Esophagus (tissue), 2 donors: ENCODE results near the gene SETDB1. TPM values are rescaled to one million over a fixed set of nuclear protein-coding genes. Genes with fewer than 3 reads are reported as not detected.
"Not testable (repeated sequence)": the region's sequence is repeated elsewhere in the genome, so short reads cannot be mapped to it uniquely, and the experiment has no call there.

Source experiments
- H3K27ac ChIP-seq, 2 donors: one replicate each; pipeline ENCODE4 v1.5.1; 2013; ENCODE audit warnings: low read depth in 2 of 2, mild to moderate bottlenecking in 2 of 2, inconsistent platforms in 1 of 2, low read length in 1 of 2, moderate library complexity in 1 of 2
- H3K27me3 ChIP-seq, 2 donors: one replicate each; pipeline ENCODE4 v1.6.1; 2013; ENCODE audit warnings: low read length in 2 of 2, control low read depth in 1 of 2, mild to moderate bottlenecking in 1 of 2; ENCODE audit not compliant: insufficient read depth in 2 of 2, control insufficient read depth in 1 of 2
- H3K36me3 ChIP-seq, 2 donors: one replicate each; pipeline ENCODE4 v1.6.1; 2013; ENCODE audit warnings: low read length in 1 of 2; ENCODE audit not compliant: control insufficient read depth in 2 of 2, insufficient read depth in 2 of 2
- H3K4me1 ChIP-seq, 2 donors: one replicate each; pipeline ENCODE4 v1.6.1; 2013; ENCODE audit warnings: low read length in 1 of 2; ENCODE audit not compliant: control insufficient read depth in 2 of 2, insufficient read depth in 2 of 2
- H3K4me3 ChIP-seq, 2 donors: one replicate each; pipeline ENCODE4 v1.5.1; 2013; ENCODE audit warnings: low read length in 2 of 2, mild to moderate bottlenecking in 2 of 2, low read depth in 1 of 2, moderate library complexity in 1 of 2
- H3K9me3 ChIP-seq, 2 donors: one replicate each; pipeline ENCODE4 v1.6.1; 2013; ENCODE audit warnings: mild to moderate bottlenecking in 2 of 2, low read depth in 1 of 2, low read length in 1 of 2, moderate library complexity in 1 of 2; ENCODE audit not compliant: control insufficient read depth in 2 of 2, insufficient read depth in 1 of 2
- WGBS, 2 donors: extraction: QIAGEN DNeasy Blood & Tissue Kit; methylation state at CpG; one replicate each; pipeline ENCODE4 v1.1.7; 2013; 5-methylcytosine and 5-hydroxymethylcytosine counted together
- polyA plus RNA-seq, 2 donors: library from polyadenylated mRNA; stranded (reverse); fragments of 200-250 nt; gene quantifications; one replicate each; pipeline ENCODE4 v1.2.3, GENCODE V29; 2013
- donor health status: healthy with polysubstance abuse.
- donor health status: Bipolar disorder and iron deficiency.

The SETDB1 gene
- polyA plus RNA-seq, 2 donors, result 14.4 to 17.8 TPM

DNA sequence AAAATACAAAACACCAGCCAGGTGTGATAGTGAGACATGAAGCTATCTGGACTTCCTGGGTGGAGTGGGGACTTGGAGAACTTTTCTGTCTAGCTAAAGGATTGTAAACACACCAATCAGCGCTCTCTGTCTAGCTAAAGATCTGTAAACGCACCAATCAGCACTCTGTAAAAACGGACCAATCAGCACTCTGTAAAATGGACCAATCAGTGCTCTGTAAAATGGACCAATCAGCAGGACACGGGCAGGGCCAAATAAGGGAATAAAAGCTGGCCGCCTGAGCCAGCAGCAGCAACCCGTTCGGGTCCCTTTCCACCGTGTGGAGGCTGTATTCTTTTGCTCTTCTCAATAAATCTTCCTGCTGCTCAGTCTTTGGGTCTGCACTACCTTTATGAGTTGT lies 26.4 kb upstream of the SETDB1 start:
- not testable (repeated sequence) for H3K27ac ChIP-seq, H3K27me3 ChIP-seq, H3K9me3 ChIP-seq, H3K4me1 ChIP-seq, H3K4me3 ChIP-seq, H3K36me3 ChIP-seq
- WGBS, 2 donors, result 90 to 97% methylated on average over 8 of the region's 8 CpGs

DNA sequence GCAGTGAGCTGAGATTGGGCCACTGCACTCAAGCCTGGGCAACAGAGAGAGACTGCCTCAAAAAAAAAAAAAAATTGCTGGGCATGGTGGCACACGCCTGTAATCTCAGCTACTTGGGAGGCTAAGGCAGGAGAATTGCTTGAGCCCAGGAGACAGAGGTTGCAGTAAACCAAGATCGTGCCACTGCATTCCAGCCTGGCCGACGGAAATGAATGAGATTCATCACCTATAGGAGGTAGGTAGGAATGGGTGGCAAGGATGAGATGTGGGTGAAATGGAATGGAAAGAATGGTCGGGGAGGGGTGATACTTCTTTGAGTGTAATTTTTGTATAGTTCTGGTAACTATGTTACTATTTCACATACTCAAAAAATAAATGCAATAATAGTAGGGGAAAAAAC lies 23.8 kb upstream of the SETDB1 start:
- no peaks in the 10 kb centered on the region for H3K4me1 ChIP-seq
- no peak overlapping the region for H3K4me3 ChIP-seq
- WGBS, 2 donors, result 91 to 95% methylated on average over 5 of the region's 5 CpGs
- no peaks in the 10 kb centered on the region for H3K36me3 ChIP-seq
- no peak overlapping the region for H3K27ac ChIP-seq
- no peaks in the 10 kb centered on the region for H3K27me3 ChIP-seq
- H3K9me3 ChIP-seq, result no peaks in the 10 kb centered on the region

DNA sequence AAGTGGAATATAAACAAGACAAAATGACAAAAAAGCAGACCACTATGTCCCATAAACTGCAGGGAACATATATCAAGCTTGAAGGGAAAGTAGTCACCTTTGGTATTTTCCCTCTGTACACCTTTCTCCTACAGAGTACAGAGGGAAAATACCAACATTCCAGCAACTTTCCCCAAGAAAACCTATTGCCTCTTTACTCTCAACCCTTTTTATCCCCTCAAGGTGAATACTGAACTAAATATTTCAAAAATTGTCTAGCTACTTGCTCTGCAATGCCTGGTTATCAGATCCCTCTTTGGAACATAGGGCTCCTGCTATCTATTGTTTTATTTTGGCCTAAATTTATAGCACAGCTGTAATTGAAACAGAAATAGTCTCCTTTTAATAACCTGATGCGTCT lies 23.4 kb upstream of the SETDB1 start:
- Histone ChIP-seq H3K9me3 (no peaks in the 10 kb centered on the region), H3K27me3 (no peaks in the 10 kb centered on the region), H3K4me3 (no peak overlapping the region), H3K36me3 (no peaks in the 10 kb centered on the region), H3K27ac (no peak overlapping the region), H3K4me1 (no peaks in the 10 kb centered on the region)
- WGBS, 2 donors, result 70 to 71% methylated on average over 1 of the region's 1 CpG

DNA sequence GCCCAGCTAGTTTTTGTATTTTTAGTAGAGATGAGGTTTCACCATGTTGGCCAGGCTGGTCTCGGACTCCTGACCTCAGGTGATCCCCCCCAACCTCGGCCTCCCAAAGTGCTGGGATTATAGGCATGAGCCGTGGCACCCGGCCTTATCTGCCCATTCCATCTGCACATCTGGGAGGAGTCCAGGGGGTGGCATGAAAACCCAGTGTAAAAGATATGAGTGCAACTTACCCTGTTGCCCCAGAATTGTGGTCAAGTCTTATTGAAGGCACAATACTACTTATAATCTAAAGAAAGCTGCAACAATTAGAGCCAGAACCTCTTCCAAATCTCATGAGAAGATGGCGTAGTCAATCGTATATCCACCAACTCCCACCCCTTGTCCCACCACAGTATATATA lies 20.9 kb upstream of the SETDB1 start:
- Histone ChIP-seq H3K9me3 (no peaks in the 10 kb centered on the region), H3K27me3 (no peaks in the 10 kb centered on the region), H3K4me3 (no peak overlapping the region), H3K36me3 (no peaks in the 10 kb centered on the region), H3K27ac (no peak overlapping the region), H3K4me1 (no peaks in the 10 kb centered on the region)
- WGBS, 2 donors, result 94 to 95% methylated on average over 6 of the region's 6 CpGs

DNA sequence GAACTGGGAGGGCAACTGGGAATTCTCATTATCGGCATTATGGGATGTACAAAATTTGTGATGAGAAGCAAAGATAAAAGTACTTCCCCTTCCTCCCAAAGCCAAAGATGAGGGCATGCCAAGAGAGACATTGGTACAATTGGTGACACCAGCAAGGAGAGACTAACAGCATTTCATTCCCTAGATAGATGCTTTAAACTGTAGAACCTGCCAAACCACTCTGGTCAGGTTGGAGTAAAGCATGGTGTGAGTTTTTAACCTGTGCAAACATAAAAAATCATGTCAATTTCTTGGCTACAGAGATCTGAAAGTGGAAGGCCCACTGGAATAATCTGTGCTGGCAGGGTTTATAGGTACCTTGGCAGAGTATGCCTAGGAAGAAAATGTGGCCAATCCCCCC lies 19.8 kb upstream of the SETDB1 start:
- Histone ChIP-seq H3K4me1 (no peaks in the 10 kb centered on the region), H3K27me3 (no peaks in the 10 kb centered on the region), H3K36me3 (no peaks in the 10 kb centered on the region), H3K4me3 (no peak overlapping the region), H3K9me3 (no peaks in the 10 kb centered on the region), H3K27ac (no peak overlapping the region)
- WGBS, 2 donors, result 85 to 91% methylated on average over 1 of the region's 1 CpG

DNA sequence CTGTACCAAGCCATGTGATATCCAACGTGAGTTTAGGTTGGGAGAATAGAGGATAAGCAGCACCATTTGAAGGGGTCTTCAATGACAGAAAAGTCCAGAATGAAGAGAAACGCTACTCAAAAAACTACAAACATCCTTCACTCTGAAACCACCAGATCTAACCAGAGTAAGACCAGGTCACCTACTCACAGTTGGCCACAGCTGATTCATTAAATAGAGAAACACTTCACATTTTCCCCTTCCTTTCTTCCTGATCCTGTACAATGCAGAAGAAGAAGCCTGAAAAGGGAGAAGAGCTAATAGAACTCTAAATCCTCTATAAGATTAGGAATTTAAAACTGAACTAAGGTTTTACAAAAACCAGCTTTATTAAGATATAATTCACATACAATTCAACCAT lies 19.4 kb upstream of the SETDB1 start:
- Histone ChIP-seq H3K36me3 (no peaks in the 10 kb centered on the region), H3K9me3 (no peaks in the 10 kb centered on the region), H3K4me1 (no peaks in the 10 kb centered on the region), H3K27me3 (no peaks in the 10 kb centered on the region), H3K4me3 (no peak overlapping the region), H3K27ac (no peak overlapping the region)
- 65 to 70% methylated on average over 2 of the region's 2 CpGs for WGBS, 2 donors

DNA sequence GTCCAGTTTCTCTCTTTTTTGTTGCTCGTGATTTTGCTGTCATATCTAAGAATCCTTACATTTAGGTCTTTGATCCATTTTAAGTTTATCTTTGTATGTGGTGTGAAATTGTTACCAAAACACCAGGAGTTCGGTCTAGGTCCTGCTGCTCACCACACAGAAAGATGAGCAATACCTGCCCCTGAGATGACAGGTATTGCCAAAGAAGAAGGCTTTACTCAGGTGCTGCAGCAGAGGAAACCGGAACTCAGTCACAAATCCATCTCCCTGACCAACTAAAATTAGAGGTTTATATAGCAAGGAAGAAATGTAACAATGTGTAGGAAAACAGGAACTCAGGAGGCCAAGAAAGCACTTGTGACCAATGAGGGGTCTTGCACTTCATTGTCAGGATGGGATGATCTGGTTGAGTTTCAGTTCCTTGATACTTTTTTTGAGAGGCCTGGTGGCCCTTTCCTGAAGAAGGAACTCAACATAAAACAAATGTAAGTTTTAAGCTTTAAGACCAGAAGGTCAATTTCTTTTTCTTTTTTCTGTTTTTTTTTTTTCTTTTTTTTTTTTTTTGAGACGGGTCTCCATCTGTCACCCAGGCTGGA lies 16.5 kb upstream of the SETDB1 start:
- no peak overlapping the region for H3K27ac ChIP-seq
- no peaks in the 10 kb centered on the region for H3K27me3 ChIP-seq
- 91 to 93% methylated on average over 3 to 4 of the region's 4 CpGs for WGBS, 2 donors
- no peak overlapping the region for H3K4me3 ChIP-seq
- no peaks in the 10 kb centered on the region for H3K4me1 ChIP-seq
- H3K36me3 ChIP-seq, result no peaks in the 10 kb centered on the region
- H3K9me3 ChIP-seq, result no peaks in the 10 kb centered on the region

DNA sequence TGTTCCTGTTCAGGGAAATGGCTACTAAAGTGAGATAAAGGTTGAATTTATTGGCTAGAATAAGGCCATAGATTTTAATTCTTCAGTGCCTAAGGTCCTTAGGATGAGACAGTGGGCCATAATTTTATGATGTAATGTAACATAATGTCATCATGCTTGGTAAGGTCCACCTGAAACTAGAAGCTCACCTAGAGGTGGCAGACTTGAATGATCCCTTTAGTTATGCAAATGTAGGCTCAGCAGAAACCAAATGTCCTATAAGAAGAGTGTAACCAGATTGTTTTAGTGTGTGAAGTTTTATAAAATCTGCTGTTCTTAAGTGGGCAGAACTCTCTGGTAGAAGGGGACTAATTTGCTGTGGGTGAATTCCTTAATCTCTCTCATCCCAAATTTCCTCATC lies 13.5 kb upstream of the SETDB1 start:
- Histone ChIP-seq H3K27me3 (no peaks in the 10 kb centered on the region), H3K4me3 (no peak overlapping the region), H3K27ac (no peak overlapping the region), H3K9me3 (no peaks in the 10 kb centered on the region), H3K36me3 (no peaks in the 10 kb centered on the region), H3K4me1 (no peaks in the 10 kb centered on the region)

DNA sequence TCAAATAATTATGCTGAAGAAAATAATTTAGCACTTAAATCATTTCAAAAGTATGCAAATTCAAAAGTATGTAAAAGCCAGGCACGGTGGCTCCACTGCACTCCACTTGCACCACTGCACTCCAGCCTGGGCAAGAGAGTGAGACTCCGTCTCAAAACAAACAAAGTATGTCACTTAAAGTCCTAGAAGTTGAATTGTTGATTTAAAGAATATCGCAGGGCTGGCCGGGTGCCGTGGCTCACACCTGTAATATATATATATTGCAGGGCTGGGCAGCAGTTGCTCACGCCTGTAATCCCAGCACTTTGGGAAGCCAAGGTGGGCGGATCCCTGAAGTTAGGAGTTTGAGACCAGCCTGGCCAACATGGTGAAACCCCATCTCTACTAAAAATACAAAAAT lies 8.8 kb upstream of the SETDB1 start:
- no peaks in the 10 kb centered on the region for H3K36me3 ChIP-seq
- no peak overlapping the region for H3K27ac ChIP-seq
- no peaks in the 10 kb centered on the region for H3K9me3 ChIP-seq
- no peak overlapping the region for H3K4me3 ChIP-seq
- H3K4me1 ChIP-seq, result no peaks in the 10 kb centered on the region
- H3K27me3 ChIP-seq, result no peaks in the 10 kb centered on the region
- WGBS, 2 donors, result 66 to 72% methylated on average over 7 of the region's 7 CpGs

DNA sequence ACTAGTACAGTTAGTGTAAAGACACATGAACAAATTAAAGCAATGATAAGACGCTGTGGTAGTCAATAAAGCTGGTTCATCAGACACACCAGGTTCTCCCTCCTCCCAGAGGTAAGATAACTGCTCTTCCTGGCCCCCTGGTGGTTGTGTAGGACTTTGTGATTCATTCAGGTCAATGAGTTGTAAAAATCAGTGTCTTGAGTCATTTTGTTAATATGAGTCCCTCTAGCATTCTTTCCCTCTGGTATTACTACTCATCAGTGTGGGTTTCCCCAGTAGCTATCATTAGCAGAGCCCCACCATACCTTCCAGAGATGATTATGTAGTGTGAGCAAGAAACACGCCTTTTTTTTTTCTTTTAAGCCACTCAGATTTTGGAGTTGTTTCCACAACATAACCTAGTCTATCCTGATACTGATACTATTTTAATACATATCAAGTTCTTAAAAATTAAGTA lies 3.6 kb upstream of the SETDB1 start:
- H3K4me1 ChIP-seq, result peaks cover 0 to 3% of the 10 kb centered on the region in 2 donors
- H3K27ac ChIP-seq, result no peak overlapping the region
- 31 to 38% methylated on average over 2 of the region's 2 CpGs for WGBS, 2 donors

More for the DNA sequence above, 3.6 kb upstream of the SETDB1 start:
- Histone ChIP-seq H3K9me3 (no peaks in the 10 kb centered on the region), H3K4me3 (no peak overlapping the region), H3K36me3 (no peaks in the 10 kb centered on the region), H3K27me3 (no peaks in the 10 kb centered on the region)
